HepG2 (cell line): Measurements from ENCODE around the gene MXI1. TPM values are rescaled to one million over a fixed set of nuclear protein-coding genes. Genes with fewer than 3 reads are reported as not detected.

Experiments used
- ATAC-seq: fragments of 200-7000 bp; cut with Tn5 transposase; 3 replicates; pipeline ENCODE4 v1.9.1; 2020; ENCODE audit warnings: mild to moderate bottlenecking, moderate library complexity
- BruUV-seq: library from RNA; stranded (reverse); fragments of 400-500 nt; replicated peaks from 2 replicates; lab custom pipeline; 2021; lab: Mats Ljungman, UMichigan
- CTCF ChIA-PET: fragments of 300-600 bp; formaldehyde crosslinking; extraction: SDS; loops from one replicate; lab custom pipeline; 2021; ENCODE audit warnings: low total read pairs, inconsistent platforms, low intra/inter-chr PET ratio; lab: Yijun Ruan, JAX
- POLR2A ChIA-PET: fragments of 350-600 bp; sonication (Branson Sonifier 250); formaldehyde crosslinking; loops from one replicate; lab custom pipeline; 2020; ENCODE audit warnings: antibody characterized with exemption, inconsistent platforms; lab: Yijun Ruan, JAX
- DNase-seq: peaks from one replicate; pipeline ENCODE4 v3.0.0-alpha.2; 2015; ENCODE audit warnings: low spot score
- FAIRE-seq: peaks from 3 replicates; lab custom pipeline; 2011; peaks lifted over from hg19 to GRCh38; lab: Jason Lieb, UNC
- H2AFZ ChIP-seq: one replicate; pipeline ENCODE4 v1.6.1; 2011; ENCODE audit warnings: low read length, inconsistent platforms
- H3K27ac ChIP-seq: fragments of 300-600 bp; 3 replicates; pipeline ENCODE4 v1.8.0; 2011; ENCODE audit warnings: mixed run types, mild to moderate bottlenecking, mixed read lengths, low read length, inconsistent platforms; ENCODE audit not compliant: insufficient read depth; ENCODE audit errors: extremely low read length
- H3K27me3 ChIP-seq, 2 experiments: fragments of 200-600 bp in 1 of 2; 2 replicates in 1 of 2; 3 replicates in 1 of 2; pipeline versions ENCODE4 v1.6.0 to v1.8.0; 2011; ENCODE audit warnings: low read length in 2 of 2, mild to moderate bottlenecking in 2 of 2, moderate library complexity in 2 of 2, inconsistent platforms in 1 of 2; ENCODE audit not compliant: insufficient read depth in 2 of 2, control insufficient read depth in 1 of 2
- H3K36me3 ChIP-seq, 2 experiments: fragments of 200-600 bp in 1 of 2; replicated peaks in 1 of 2; 2 replicates in 1 of 2; 3 replicates in 1 of 2; pipeline versions ENCODE4 v1.5.1 to v1.8.0; 2011; ENCODE audit warnings: low read length in 2 of 2, inconsistent platforms in 1 of 2; ENCODE audit not compliant: insufficient read depth in 2 of 2, control insufficient read depth in 1 of 2
- H3K4me1 ChIP-seq: 2 replicates; pipeline ENCODE4 v1.5.1; 2012; ENCODE audit warnings: low read length, inconsistent platforms; ENCODE audit not compliant: insufficient read depth
- H3K4me2 ChIP-seq: 2 replicates; pipeline ENCODE4 v1.6.0; 2011; ENCODE audit warnings: low read depth, low read length, inconsistent platforms
- H3K4me3 ChIP-seq, 3 experiments: fragments of 200-600 bp in 1 of 3; sonication (generic), shearing (Covaris generic) in 1 of 3; replicated peaks in 1 of 3; 2 replicates each; pipeline ENCODE4 v1.5.1; 2011 to 2016; ENCODE audit warnings: low read length in 3 of 3, inconsistent platforms in 2 of 3, low read depth in 2 of 3, mild to moderate bottlenecking in 2 of 3, control low read depth in 1 of 3, mixed read lengths in 1 of 3; ENCODE audit not compliant: insufficient read depth in 1 of 3
- H3K79me2 ChIP-seq: one replicate; pipeline ENCODE4 v1.6.1; 2011; ENCODE audit warnings: low read length, inconsistent platforms; ENCODE audit not compliant: insufficient read depth
- H3K9ac ChIP-seq: 2 replicates; pipeline ENCODE4 v1.6.0; 2011; ENCODE audit warnings: mild to moderate bottlenecking, low read depth, low read length, inconsistent platforms; ENCODE audit not compliant: insufficient read depth
- H3K9me3 ChIP-seq: 2 replicates; pipeline ENCODE4 v1.5.1; 2012; ENCODE audit warnings: mild to moderate bottlenecking, low read length
- H4K20me1 ChIP-seq: 2 replicates; pipeline ENCODE4 v1.6.0; 2011; ENCODE audit warnings: inconsistent platforms, mild to moderate bottlenecking, low read length, moderate library complexity; ENCODE audit not compliant: insufficient read depth
- EED ChIP-seq: sonication (generic); formaldehyde crosslinking; IDR thresholded peaks from 2 replicates; pipeline ENCODE4 v1.5.0; 2020; ENCODE audit warnings: mild to moderate bottlenecking, missing genetic modification reagents
- GLI4 ChIP-seq: sonication (generic); formaldehyde crosslinking; IDR thresholded peaks from 2 replicates; pipeline ENCODE4 v1.5.1; 2020; ENCODE audit warnings: missing genetic modification reagents, mild to moderate bottlenecking, moderate library complexity, borderline replicate concordance
- KLF6 ChIP-seq: IDR thresholded peaks from 2 replicates; pipeline ENCODE4 v1.8.0; 2016; ENCODE audit warnings: missing biosample characterization, missing genetic modification reagents
- KMT2B ChIP-seq: IDR thresholded peaks from 2 replicates; pipeline ENCODE4 v1.6.1; 2016; ENCODE audit warnings: missing genetic modification reagents, missing compliant biosample characterization
- NFIC ChIP-seq: IDR thresholded peaks from 2 replicates; pipeline ENCODE4 v1.6.1; 2012; ENCODE audit warnings: mild to moderate bottlenecking, low read length, inconsistent platforms
- SMARCC2 ChIP-seq: fragments of 450-650 bp; IDR thresholded peaks from 2 replicates; pipeline ENCODE4 v1.6.1; 2017; ENCODE audit warnings: antibody characterized with exemption, mild to moderate bottlenecking
- ZFP36L2 ChIP-seq: sonication (generic); formaldehyde crosslinking; IDR thresholded peaks from 2 replicates; pipeline ENCODE4 v1.4.0; 2020; ENCODE audit warnings: missing genetic modification reagents
- WGBS: methylation state at CpG from one replicate; pipeline ENCODE4 v1.1.6; 2017; ENCODE audit warnings: low lambda C conversion rate; 5-methylcytosine and 5-hydroxymethylcytosine counted together
- in situ Hi-C: cut with HindIII; loops from 2 replicates; pipeline ENCODE4 v1.10.0; 2017; ENCODE audit warnings: low pct_unique_long_range_greater_than_20kb; ENCODE audit not compliant: extremely low pct_ligation_motif_present
- intact Hi-C: fragments of 100-400 bp; cut with micrococcal nuclease; formaldehyde crosslinking; loops from one replicate; pipeline ENCODE4 v1.10.0; 2022; ENCODE audit not compliant: unreplicated experiment
- polyA plus RNA-seq, 8 experiments: library from polyadenylated mRNA; depleted of rRNA in 3 of 8; stranded (reverse) in 7 of 8; unstranded in 1 of 8; fragments of >200 nt; fragmentation: Illumina TruSeq in 4 of 8; extraction: Trizol in 4 of 8; gene quantifications; 2 replicates each; pipeline versions ENCODE4 v1.2.1 to v1.2.3, GENCODE V29; 2011 to 2016; ENCODE audit warnings: low read depth in 4 of 8, missing spikeins in 1 of 8, mixed read lengths in 1 of 8; ENCODE audit not compliant: insufficient read depth in 1 of 8
- total RNA-seq, 5 experiments: library from RNA; depleted of rRNA; stranded (reverse); fragments of >200 nt; fragmentation: Illumina TruSeq; extraction: Trizol; gene quantifications; 2 replicates each; pipeline ENCODE4 v1.2.3, GENCODE V29; 2016; ENCODE audit warnings: low read depth in 1 of 5
- TF ChIP-seq, protein P1 (sequence below): sonication (generic); formaldehyde crosslinking; IDR thresholded peaks from 2 replicates; pipeline ENCODE4 v1.4.0; 2020; ENCODE audit warnings: missing genetic modification reagents
- TF ChIP-seq, protein P2 (sequence below): sonication (generic); formaldehyde crosslinking; IDR thresholded peaks from 2 replicates; pipeline ENCODE4 v1.4.0; 2020; ENCODE audit warnings: missing genetic modification reagents, borderline replicate concordance
- TF ChIP-seq, protein P3 (sequence below): sonication (generic); formaldehyde crosslinking; IDR thresholded peaks from 2 replicates; pipeline ENCODE4 v1.5.0; 2020; ENCODE audit warnings: mild to moderate bottlenecking, missing genetic modification reagents
- TF ChIP-seq, protein P4 (sequence below): sonication (generic); formaldehyde crosslinking; IDR thresholded peaks from 2 replicates; pipeline ENCODE4 v1.8.0; 2022; ENCODE audit warnings: mild to moderate bottlenecking, missing genetic modification reagents, moderate library complexity

MXI1 gene
- total and polyA plus RNA-seq, 2 of the 13 experiments (the other 11 are each of a cell fraction or from before 2014, with no cell fraction given): 6.6 to 22.0 TPM

DNA sequence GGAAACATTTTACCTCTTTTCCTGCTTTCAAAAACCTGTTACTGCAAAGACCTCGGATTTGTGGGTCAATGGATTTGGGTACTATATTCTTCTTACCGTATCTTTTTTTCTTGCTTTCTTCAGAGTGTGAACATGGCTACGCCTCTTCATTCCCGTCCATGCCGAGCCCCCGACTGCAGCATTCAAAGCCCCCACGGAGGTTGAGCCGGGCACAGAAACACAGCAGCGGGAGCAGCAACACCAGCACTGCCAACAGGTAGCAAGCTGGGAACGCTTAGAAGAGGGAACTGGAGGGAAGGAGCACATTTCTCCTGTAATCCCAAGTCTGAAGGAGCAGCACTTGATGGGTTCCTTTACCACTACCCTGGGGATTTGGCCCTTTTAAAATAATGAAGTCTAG lies 20.7 kb downstream of the MXI1 start:
- intact Hi-C loops: loop anchor here (5.0 kb wide), 1 partner anchor 339 kb away; the partner anchor contains the start of gene SMC3
- Histone ChIP-seq H3K9ac (no peak overlapping the region), H3K4me2 (no peak overlapping the region), H2AFZ (no peak overlapping the region), H3K9me3 (no peaks in the 10 kb centered on the region)
- ATAC-seq: no peak
- FAIRE-seq: no peak
- TF ChIP-seq GLI4 (no peak), KLF6 (CRISPR knock-in tag) (no peak), KMT2B (CRISPR knock-in tag) (no peak), NFIC (no peak), EED (CRISPR knock-in tag) (no peak), SMARCC2 (no peak), ZFP36L2 (CRISPR knock-in tag) (no peak)
- TF ChIP-seq, protein P1, sequence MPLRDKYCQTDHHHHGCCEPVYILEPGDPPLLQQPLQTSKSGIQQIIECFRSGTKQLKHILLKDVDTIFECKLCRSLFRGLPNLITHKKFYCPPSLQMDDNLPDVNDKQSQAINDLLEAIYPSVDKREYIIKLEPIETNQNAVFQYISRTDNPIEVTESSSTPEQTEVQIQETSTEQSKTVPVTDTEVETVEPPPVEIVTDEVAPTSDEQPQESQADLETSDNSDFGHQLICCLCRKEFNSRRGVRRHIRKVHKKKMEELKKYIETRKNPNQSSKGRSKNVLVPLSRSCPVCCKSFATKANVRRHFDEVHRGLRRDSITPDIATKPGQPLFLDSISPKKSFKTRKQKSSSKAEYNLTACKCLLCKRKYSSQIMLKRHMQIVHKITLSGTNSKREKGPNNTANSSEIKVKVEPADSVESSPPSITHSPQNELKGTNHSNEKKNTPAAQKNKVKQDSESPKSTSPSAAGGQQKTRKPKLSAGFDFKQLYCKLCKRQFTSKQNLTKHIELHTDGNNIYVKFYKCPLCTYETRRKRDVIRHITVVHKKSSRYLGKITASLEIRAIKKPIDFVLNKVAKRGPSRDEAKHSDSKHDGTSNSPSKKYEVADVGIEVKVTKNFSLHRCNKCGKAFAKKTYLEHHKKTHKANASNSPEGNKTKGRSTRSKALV (CRISPR knock-in tag): no peak
- TF ChIP-seq, protein P2, sequence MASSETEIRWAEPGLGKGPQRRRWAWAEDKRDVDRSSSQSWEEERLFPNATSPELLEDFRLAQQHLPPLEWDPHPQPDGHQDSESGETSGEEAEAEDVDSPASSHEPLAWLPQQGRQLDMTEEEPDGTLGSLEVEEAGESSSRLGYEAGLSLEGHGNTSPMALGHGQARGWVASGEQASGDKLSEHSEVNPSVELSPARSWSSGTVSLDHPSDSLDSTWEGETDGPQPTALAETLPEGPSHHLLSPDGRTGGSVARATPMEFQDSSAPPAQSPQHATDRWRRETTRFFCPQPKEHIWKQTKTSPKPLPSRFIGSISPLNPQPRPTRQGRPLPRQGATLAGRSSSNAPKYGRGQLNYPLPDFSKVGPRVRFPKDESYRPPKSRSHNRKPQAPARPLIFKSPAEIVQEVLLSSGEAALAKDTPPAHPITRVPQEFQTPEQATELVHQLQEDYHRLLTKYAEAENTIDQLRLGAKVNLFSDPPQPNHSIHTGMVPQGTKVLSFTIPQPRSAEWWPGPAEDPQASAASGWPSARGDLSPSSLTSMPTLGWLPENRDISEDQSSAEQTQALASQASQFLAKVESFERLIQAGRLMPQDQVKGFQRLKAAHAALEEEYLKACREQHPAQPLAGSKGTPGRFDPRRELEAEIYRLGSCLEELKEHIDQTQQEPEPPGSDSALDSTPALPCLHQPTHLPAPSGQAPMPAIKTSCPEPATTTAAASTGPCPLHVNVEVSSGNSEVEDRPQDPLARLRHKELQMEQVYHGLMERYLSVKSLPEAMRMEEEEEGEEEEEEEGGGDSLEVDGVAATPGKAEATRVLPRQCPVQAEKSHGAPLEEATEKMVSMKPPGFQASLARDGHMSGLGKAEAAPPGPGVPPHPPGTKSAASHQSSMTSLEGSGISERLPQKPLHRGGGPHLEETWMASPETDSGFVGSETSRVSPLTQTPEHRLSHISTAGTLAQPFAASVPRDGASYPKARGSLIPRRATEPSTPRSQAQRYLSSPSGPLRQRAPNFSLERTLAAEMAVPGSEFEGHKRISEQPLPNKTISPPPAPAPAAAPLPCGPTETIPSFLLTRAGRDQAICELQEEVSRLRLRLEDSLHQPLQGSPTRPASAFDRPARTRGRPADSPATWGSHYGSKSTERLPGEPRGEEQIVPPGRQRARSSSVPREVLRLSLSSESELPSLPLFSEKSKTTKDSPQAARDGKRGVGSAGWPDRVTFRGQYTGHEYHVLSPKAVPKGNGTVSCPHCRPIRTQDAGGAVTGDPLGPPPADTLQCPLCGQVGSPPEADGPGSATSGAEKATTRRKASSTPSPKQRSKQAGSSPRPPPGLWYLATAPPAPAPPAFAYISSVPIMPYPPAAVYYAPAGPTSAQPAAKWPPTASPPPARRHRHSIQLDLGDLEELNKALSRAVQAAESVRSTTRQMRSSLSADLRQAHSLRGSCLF (CRISPR knock-in tag): no peak
- TF ChIP-seq, protein P3, sequence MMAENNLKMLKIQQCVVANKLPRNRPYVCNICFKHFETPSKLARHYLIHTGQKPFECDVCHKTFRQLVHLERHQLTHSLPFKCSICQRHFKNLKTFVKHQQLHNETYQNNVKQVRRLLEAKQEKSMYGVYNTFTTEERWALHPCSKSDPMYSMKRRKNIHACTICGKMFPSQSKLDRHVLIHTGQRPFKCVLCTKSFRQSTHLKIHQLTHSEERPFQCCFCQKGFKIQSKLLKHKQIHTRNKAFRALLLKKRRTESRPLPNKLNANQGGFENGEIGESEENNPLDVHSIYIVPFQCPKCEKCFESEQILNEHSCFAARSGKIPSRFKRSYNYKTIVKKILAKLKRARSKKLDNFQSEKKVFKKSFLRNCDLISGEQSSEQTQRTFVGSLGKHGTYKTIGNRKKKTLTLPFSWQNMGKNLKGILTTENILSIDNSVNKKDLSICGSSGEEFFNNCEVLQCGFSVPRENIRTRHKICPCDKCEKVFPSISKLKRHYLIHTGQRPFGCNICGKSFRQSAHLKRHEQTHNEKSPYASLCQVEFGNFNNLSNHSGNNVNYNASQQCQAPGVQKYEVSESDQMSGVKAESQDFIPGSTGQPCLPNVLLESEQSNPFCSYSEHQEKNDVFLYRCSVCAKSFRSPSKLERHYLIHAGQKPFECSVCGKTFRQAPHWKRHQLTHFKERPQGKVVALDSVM: no peak
- TF ChIP-seq, protein P4, sequence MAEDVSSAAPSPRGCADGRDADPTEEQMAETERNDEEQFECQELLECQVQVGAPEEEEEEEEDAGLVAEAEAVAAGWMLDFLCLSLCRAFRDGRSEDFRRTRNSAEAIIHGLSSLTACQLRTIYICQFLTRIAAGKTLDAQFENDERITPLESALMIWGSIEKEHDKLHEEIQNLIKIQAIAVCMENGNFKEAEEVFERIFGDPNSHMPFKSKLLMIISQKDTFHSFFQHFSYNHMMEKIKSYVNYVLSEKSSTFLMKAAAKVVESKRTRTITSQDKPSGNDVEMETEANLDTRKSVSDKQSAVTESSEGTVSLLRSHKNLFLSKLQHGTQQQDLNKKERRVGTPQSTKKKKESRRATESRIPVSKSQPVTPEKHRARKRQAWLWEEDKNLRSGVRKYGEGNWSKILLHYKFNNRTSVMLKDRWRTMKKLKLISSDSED (CRISPR knock-in tag): no peak
- TF ChIP-seq, all 625 proteins: peak for 0
- H4K20me1 ChIP-seq: peaks cover under 1% of the 10 kb centered on the region; the same call in 1 of the 2 replicates
- ChIA-PET CTCF (no interaction called here), POLR2A (no interaction called here)
- peaks cover 7% of the 10 kb centered on the region for H3K4me1 ChIP-seq
- no peak overlapping the region for H3K27ac ChIP-seq
- no peaks in the 10 kb centered on the region for H3K27me3 ChIP-seq
- no peak overlapping the region for H3K4me3 ChIP-seq
- H3K36me3 ChIP-seq: peaks cover 3 to 19% of the 10 kb centered on the region in 2 experiments; a peak in 4 of 5 replicates
- WGBS: 97% methylated on average over 10 of the region's 10 CpGs
- DNase-seq: no peak
- in situ Hi-C loops: no loop called here
- BruUV-seq: no TSS peak
- H3K79me2 ChIP-seq: no peaks in the 10 kb centered on the region
